Gastroesophageal sphincter (tissue), 4 donors: ENCODE data around the gene TARS2. TPM values are rescaled to one million over a fixed set of nuclear protein-coding genes. Genes with fewer than 3 reads are reported as not detected.

Experiments
- ATAC-seq: fragments of 150-250 bp; one replicate; pipeline ENCODE4 v1.9.1; 2016; ENCODE audit warnings: mild to moderate bottlenecking, moderate library complexity
- H3K27ac ChIP-seq, 4 donors: fragments of 200-600 bp; sonication (generic) in 3 of 4; 1 replicate in 3 of 4; 2 replicates in 1 of 4; pipeline ENCODE4 v1.5.1; 2016 to 2019
- H3K27me3 ChIP-seq: fragments of 200-600 bp; sonication (generic); one replicate; pipeline ENCODE4 v1.5.1; 2019
- H3K36me3 ChIP-seq, 2 donors: fragments of 200-600 bp; sonication (generic); one replicate each; pipeline ENCODE4 v1.5.1; 2019; ENCODE audit warnings: control low read depth in 1 of 2
- H3K4me1 ChIP-seq, 3 donors: fragments of 200-600 bp; sonication (generic); 1 replicate in 2 of 3; 2 replicates in 1 of 3; pipeline ENCODE4 v1.5.1; 2016 to 2019; ENCODE audit warnings: control low read depth in 2 of 3
- H3K4me3 ChIP-seq, 2 donors: fragments of 200-600 bp; sonication (generic); one replicate each; pipeline ENCODE4 v1.5.1; 2019; ENCODE audit warnings: mild to moderate bottlenecking in 1 of 2, moderate library complexity in 1 of 2
- H3K9me3 ChIP-seq, 3 donors: fragments of 200-600 bp; sonication (generic); one replicate each; pipeline ENCODE4 v1.5.1; 2017 to 2019; ENCODE audit warnings: control low read depth in 2 of 3
- CTCF ChIP-seq, 4 experiments: fragments of 200-600 bp in 2 of 4; fragments of 450-650 bp in 2 of 4; sonication (generic) in 1 of 4; IDR thresholded peaks; one replicate each; pipeline ENCODE4 v1.5.1; 2017 to 2019; ENCODE audit warnings: antibody characterized with exemption in 4 of 4, mild to moderate bottlenecking in 2 of 4, moderate library complexity in 2 of 4
- EP300 ChIP-seq: sonication (generic); formaldehyde crosslinking; IDR thresholded peaks from one replicate; pipeline ENCODE4 v1.6.1; 2017; ENCODE audit warnings: antibody characterized with exemption, mild to moderate bottlenecking
- POLR2A ChIP-seq, 2 donors: fragments of 450-650 bp; IDR thresholded peaks; one replicate each; pipeline ENCODE4 v1.6.1; 2017; ENCODE audit warnings: antibody characterized with exemption in 2 of 2, mild to moderate bottlenecking in 2 of 2, moderate library complexity in 1 of 2
- POLR2AphosphoS5 ChIP-seq: sonication (generic); formaldehyde crosslinking; IDR thresholded peaks from one replicate; pipeline ENCODE4 v1.6.1; 2017; ENCODE audit warnings: antibody characterized with exemption
- WGBS, 2 donors: methylation state at CpG; one replicate each; pipeline ENCODE4 v1.1.5; 2018; ENCODE audit warnings: low coverage in 1 of 2; 5-methylcytosine and 5-hydroxymethylcytosine counted together
- total RNA-seq, 4 donors: library from RNA; depleted of rRNA; stranded (reverse); fragments of >200 nt; gene quantifications; one replicate each; pipeline ENCODE4 v1.1.0, GENCODE V29; 2016

TARS2 gene
- total RNA-seq, 4 donors from 2014 or later, result 6.7 to 32.2 (median 10.6) TPM

- no peak overlapping the region for H3K4me3 ChIP-seq
- 30 to 50% methylated on average over 2 to 4 of the region's 4 CpGs for WGBS, 2 donors
- H3K27me3 ChIP-seq, result no peaks in the 10 kb centered on the region
- ATAC-seq, result peak; percentile 31
- TF ChIP-seq POLR2AphosphoS5, result no peak
- TF ChIP-seq CTCF (IDR thresholded peaks at IDR 0.05), result peak; percentile 81 to 83 (median 81)
- no peak overlapping the region for H3K27ac ChIP-seq
- H3K4me1 ChIP-seq, result peaks cover 0 to 11% (median 0%) of the 10 kb centered on the region in 3 donors
- peaks cover 0 to 85% of the 10 kb centered on the region in 2 donors for H3K36me3 ChIP-seq
- no peaks in the 10 kb centered on the region for H3K9me3 ChIP-seq
Measured at GRCh38 chr1:150464422-150464826, 22.8 kb upstream of the TARS2 start.

GRCh38 chr1:150466964-150467363 is 20.3 kb upstream of the TARS2 start:
- ATAC-seq, result no peak
- H3K36me3 ChIP-seq, result peaks cover 0 to 79% of the 10 kb centered on the region in 2 donors

GRCh38 chr1:150469291-150469690 is 17.9 kb upstream of the TARS2 start:
- Histone ChIP-seq H3K4me3 (no peak overlapping the region), H3K27me3 (no peaks in the 10 kb centered on the region), H3K36me3 (peaks cover 0 to 71% of the 10 kb centered on the region in 2 donors), H3K27ac (peak overlapping the region in 2 of 4 donors; percentile 9 to 49), H3K4me1 (peaks cover 0 to 31% (median 0%) of the 10 kb centered on the region in 3 donors), H3K9me3 (no peaks in the 10 kb centered on the region)
- ATAC-seq, result no peak
- TF ChIP-seq EP300 (no peak), CTCF (IDR thresholded peaks at IDR 0.05) (no peak), POLR2A (IDR thresholded peaks at IDR 0.05) (no peak), POLR2AphosphoS5 (no peak)
- WGBS, 2 donors, result 29 to 40% methylated on average over 1 of the region's 1 CpG

More at GRCh38 chr1:150466964-150467363, 20.3 kb upstream of the TARS2 start:
- Histone ChIP-seq H3K4me3 (no peak overlapping the region), H3K9me3 (no peaks in the 10 kb centered on the region), H3K27me3 (no peaks in the 10 kb centered on the region), H3K4me1 (peaks cover 0 to 31% (median 0%) of the 10 kb centered on the region in 3 donors), H3K27ac (no peak overlapping the region)
- no peak for TF ChIP-seq EP300
- TF ChIP-seq CTCF (IDR thresholded peaks at IDR 0.05), result no peak
- no peak for TF ChIP-seq POLR2AphosphoS5
- TF ChIP-seq POLR2A (IDR thresholded peaks at IDR 0.05), result no peak

- Histone ChIP-seq H3K36me3 (peaks cover 0 to 37% of the 10 kb centered on the region in 2 donors), H3K27ac (no peak overlapping the region), H3K4me3 (no peak overlapping the region), H3K4me1 (peaks cover 0 to 37% (median 0%) of the 10 kb centered on the region in 3 donors), H3K9me3 (no peaks in the 10 kb centered on the region), H3K27me3 (no peaks in the 10 kb centered on the region)
- TF ChIP-seq POLR2AphosphoS5 (no peak), POLR2A (IDR thresholded peaks at IDR 0.05) (no peak), CTCF (IDR thresholded peaks at IDR 0.05) (no peak), EP300 (no peak)
- ATAC-seq, result no peak
- 83 to 91% methylated on average over 1 to 3 of the region's 10 CpGs for WGBS, 2 donors
Measured at GRCh38 chr1:150472601-150473200, 14.5 kb upstream of the TARS2 start.

GRCh38 chr1:150473659-150474058 is 13.6 kb upstream of the TARS2 start:
- Histone ChIP-seq H3K27ac (no peak overlapping the region), H3K4me1 (peaks cover 0 to 39% (median 0%) of the 10 kb centered on the region in 3 donors), H3K9me3 (no peaks in the 10 kb centered on the region), H3K27me3 (no peaks in the 10 kb centered on the region), H3K36me3 (peaks cover 0 to 32% of the 10 kb centered on the region in 2 donors), H3K4me3 (no peak overlapping the region)
- ATAC-seq, result peak; percentile 43
- TF ChIP-seq POLR2A (IDR thresholded peaks at IDR 0.05), result no peak
- TF ChIP-seq EP300, result no peak
- TF ChIP-seq POLR2AphosphoS5, result no peak
- no peak for TF ChIP-seq CTCF (IDR thresholded peaks at IDR 0.05)
- WGBS, 2 donors, result 50 to 60% methylated on average over 3 to 4 of the region's 4 CpGs
